Activated CD4-positive, alpha-beta T cell treated with anti-CD3 and anti-CD28 coated beads, Interleukin-10, Interleukin-2, amounts not matched to agents 100 ng/mL and 50 ng/mL, durations not matched to agents 16 hours and 8 hours (primary cell): ENCODE results near the gene LIPC.
A peak's percentile ranks its signal among the peaks of the same experiment; 100 is the strongest.

Source experiments
- DNase-seq: peaks from one replicate; pipeline ENCODE4 v3.0.0-alpha.2; 2020

The LIPC gene

DNA sequence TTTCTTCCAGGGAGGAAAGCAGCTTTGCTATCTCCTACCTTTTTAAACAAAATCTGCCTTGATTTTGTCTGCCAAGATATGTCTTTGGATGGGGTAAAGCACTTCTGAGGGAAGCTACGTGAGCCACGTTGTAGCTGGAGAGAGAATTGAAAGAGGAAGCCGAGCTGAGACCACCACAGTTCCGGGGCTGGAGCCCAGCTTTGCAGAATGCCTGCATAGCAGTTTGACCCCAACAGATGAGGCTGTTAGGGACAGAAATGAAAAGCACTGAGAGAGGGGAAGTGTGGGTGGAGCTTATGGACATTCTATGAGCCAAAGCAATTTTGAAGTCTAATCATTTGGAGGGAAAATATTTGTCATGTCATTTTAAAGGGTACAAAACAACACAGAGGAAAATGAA lies 45.4 kb downstream of the LIPC start:
- no peak for DNase-seq

DNA sequence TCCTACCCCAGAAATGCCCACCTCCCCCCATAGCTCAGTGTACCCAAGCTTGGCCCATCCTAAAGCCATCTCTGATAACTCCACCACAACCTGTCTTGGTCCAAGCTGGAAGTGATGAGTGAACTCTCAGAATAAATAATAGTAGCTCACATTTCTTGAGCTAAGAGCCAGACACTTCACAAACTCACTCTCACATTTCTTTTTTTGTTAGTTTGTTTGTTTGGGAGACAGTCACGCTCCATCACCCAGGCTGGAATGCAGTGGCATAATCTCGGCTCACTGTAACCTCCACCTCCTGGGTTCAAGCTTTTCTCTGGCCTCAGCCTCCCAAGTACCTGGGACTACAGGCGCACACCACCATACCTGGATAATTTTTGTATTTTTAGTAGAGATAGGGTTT lies 46.2 kb downstream of the LIPC start:
- DNase-seq = no peak

DNA sequence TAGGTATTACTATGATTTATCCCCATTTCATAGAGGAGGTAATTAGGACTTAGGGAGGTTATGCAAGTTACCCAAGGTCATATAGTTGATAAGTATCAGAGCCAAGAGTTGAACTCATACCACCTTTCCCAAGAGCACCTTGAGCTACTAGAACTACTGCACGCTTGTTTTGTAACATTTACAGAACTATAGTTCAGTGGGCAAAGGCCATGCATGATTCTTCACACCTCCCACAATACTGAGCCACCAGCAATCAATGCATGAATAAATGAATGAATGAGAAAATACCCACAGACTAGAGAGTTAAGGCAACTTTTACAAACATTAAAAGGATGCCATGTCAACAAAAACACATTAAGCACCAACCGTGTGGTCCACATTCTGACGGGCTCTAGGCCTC lies 46.8 kb downstream of the LIPC start:
- no peak for DNase-seq

DNA sequence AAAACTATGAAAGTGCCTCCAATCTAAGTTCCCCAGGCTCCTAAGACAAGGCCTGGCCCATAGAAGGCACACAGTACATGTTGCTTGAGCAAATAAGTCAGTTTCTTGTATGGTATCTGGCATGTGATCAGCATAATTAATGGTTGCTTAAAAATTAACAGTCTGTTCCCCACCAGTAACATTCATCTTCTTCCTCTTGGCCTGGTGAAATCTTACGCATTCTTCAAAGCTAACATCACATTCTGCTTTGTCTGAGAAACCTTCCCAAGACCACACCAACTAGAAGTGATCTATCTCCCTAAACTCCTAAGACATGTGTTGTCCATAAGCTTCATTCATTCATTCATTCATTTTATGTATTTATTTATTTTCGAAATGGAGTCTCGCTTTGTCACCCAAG lies 48.1 kb downstream of the LIPC start:
- DNase-seq = no peak

DNA sequence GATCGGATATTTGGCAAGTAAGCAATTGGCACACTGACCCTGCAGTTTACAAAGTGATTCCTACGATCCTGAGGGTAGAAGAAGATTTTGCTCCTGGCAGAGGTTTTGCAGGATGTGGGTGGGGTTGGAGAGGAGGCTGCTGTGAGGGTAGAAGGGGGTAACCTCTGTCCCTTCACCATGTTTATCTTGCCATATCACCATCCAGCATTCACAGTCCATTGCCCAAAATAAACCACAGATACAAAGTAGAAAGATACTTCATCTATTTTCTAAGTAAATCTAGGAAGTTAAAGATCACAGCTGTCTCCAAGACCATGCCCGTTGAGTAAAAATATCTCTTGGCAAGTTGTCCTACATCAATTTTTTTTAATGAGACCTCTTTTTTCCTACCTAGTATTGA lies 51.6 kb downstream of the LIPC start:
- no peak for DNase-seq

DNA sequence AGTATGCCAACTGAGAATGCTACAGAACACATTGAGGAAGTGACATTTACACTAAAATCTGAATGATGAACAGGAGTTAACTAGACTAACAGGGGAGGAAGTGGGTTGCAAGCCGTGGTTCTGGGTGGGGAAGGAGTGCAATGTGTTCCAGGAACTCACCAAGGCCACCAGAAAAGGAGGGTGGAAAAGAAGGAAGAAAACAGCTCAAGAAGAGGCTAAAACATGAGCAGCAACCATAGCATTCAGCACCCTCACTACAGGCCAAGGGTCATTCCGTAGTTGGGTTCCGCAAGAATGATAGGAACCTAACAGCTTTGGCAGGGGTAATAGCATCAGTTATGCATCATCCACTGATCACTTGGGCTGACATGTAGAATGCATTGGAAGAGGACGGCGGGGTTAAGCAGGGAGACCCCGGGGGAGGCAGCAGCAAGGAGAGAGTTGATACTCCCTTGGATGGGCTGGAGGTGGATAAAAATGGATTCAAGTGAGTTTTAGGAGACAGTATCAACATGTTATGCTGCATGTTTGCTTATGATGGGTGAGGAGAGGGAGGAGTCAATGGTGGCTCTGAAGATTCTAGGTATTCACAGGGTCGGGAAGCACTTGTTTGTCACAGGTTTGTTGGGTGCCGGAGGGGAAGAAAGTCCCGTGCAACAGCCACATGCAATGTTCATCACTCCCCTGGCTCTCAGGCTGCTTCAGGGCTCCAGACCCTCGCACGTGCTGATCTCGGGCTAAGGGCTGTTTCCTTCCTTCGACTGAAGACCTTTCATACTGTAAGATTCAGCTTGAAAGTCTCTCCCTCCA lies 53.2 kb downstream of the LIPC start:
- DNase-seq = peak; percentile 31

DNA sequence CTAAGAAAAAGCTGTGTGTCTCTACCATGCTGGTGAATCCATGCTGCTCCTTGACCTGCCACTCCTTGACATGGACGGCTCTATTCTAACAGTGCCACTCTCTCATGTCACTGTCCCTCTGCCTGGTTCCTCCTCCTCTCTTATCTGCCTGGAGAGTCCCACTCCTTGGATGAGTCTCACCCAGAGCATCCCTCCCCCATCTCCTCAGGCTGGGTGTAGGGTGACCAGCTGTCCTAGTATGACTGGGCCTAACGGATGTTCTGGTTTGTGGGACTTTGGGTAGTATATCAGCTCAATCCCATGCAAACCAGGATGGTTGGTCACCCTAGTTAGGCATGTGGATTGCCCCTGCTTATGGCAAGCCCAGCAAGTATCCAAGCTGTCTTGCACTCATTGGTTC lies 54.3 kb downstream of the LIPC start:
- DNase-seq = peak; percentile 49

DNA sequence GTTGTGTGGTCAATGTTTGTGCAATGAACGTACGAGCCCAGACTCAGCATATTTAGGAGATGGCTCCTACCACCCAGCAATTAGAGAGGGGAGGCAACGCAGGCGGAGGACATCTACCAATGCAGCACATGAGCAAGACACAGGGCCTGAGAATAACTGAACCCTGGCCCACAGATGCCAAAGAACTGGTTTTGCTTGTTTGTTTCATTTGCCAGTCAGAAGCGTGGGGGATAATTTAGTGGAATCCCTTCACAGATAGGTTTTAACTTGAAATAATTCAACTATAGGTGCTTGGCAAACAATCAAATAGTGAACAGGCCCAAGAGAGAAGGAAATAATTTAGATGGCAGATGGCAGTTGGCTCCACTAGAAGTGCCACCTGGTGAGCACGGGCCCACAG lies 54.8 kb downstream of the LIPC start:
- no peak for DNase-seq

DNA sequence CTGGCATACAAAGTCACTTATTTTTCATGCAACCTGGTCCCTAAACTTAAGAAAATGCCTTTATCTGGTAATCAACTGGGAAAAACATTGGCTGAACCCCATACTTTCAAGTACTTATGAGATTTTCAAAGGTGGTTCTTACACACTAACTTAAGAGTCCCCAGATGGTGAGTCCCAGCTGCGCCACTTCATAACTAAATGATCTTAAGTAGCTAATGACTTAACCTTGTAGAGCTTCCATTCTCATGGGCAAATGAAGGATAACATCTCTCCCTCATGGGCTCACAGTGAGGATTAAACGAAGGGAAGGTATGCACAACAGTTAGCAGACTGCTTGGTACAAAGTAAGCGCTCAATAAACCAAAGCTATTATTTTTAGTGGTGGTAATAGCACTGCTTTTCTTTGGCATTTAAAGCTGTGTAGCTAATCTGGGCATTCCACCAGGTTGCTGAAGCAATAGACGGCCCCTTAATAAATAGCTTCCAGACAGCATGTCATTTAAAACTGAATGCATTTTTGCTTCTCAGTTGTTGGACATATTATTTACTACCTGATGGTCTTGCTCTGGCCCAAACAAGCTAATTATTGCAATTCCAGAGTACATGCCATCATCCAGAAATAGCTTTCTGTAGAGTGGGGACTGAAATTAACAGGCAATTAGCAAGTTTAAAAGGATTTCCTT lies 55.4 kb downstream of the LIPC start:
- no peak for DNase-seq

DNA sequence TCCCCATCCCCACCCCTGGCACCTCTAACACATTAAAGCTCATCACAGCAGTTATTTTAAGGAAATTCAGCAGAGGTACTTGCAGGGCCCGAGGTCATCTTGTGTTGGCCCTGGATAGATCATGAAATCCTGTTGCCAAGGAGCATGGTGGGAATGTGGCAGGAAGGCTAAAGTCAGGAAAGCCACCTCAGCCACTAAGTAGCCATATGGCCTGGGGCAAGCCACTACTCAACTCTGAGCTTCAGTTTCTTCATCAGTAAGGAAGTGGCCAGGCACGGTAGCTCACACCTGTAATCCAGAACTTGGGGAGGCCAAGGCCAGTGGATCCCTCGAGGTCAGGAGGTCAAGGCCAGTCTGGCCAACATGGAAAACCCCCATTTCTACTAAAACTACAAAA lies 55.9 kb downstream of the LIPC start:
- no peak for DNase-seq

DNA sequence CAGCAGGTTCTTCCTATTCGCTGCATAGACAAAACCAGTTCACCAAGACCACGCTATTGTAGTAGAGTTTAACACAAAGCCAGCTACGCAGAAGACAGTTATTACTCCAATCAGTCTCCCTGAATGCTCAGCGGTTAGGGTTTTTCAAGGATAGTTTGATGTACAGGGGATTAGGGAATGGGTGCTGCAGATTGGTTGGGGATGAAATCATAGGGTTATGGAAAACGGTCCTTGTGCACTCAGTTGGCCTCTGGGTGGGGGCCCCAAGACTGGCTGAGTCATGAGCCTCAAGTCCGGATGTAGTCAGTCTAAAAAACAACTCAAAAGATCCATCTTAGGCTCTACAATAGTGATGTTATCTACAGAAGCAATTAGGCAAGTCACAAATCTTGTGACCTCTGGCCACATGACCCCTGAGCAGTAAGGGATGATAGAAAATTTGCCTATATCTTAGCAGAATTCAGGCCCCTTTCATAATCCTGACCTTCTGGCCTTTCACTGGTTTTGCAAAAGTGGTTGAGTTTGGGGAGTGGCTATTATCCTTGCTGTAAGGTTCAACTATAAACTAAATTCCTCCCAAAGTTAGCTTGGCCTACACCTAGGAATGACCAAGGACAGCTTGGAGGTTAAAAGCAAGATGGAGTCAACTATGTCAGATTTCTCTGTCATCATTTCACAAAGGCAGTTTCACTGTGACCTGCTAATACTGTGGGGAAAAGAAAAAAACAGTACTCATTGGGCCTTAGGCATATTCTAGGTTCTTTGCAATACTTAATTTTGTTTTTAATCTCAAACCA lies 57.7 kb downstream of the LIPC start:
- no peak for DNase-seq

DNA sequence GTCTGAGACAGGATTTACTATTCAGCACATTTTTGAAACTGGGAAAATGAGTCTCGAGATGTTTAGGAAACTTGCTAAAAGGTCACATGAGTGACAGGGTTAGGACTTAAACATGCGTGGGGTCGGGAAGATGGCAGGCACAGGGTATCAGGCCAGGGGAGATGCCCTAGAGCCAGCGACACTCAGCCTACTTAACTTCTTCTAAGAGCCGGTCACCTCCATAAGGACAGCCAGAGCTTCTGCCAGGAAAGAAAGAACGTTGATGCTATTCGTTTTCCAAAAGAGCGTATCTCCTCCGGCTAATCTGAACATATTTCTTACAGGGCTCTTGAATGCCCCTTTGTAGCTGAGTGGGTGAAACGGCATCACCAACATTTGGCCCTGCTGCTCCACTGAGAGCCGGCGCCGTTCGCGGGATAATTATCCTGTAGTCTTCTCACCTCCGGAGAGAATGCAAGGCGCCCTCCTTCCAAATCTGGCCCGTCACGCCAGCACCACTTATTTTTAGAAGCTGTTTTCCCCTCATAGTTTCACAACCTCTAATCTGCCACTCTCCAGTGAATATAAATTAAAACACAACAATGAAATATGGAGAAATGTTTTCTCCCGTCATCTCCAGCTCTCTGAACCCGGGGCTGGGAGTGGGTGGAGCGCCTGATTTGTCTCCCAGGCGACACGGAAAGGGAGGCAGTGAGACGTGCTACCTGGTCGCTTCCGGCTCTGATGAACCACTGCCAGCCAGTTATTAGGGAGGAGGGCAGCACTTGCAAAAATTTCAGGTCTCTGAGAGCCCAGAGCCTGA lies 58.5 kb downstream of the LIPC start:
- DNase-seq = no peak

DNA sequence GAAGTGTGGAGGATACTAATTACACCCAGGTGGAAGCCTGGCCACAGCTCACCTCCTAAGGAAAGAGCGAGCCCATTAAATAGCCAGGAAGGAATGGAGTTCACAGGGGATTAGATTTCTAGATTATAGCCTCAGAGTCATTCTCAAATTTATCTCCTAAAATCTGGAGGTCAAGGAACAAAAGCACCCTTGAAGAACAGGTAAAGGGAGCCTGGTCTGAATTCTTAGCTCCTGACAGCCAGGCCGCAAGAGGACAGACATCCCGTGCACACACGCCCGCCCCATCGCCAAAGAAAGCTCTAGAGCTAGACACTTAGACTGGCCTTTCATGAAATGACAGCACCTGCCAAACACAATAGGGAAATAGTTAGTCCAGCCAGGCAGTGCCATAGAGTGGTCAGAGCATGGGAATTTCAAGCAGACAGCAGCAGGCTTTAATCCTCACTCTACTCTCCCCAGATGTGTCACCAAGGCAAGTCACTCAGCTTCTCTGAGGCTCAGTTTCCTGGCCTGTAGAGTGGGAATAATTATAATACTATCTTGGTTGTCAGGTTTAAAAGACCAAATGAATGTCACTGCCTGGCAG lies 59.2 kb downstream of the LIPC start:
- DNase-seq = no peak

DNA sequence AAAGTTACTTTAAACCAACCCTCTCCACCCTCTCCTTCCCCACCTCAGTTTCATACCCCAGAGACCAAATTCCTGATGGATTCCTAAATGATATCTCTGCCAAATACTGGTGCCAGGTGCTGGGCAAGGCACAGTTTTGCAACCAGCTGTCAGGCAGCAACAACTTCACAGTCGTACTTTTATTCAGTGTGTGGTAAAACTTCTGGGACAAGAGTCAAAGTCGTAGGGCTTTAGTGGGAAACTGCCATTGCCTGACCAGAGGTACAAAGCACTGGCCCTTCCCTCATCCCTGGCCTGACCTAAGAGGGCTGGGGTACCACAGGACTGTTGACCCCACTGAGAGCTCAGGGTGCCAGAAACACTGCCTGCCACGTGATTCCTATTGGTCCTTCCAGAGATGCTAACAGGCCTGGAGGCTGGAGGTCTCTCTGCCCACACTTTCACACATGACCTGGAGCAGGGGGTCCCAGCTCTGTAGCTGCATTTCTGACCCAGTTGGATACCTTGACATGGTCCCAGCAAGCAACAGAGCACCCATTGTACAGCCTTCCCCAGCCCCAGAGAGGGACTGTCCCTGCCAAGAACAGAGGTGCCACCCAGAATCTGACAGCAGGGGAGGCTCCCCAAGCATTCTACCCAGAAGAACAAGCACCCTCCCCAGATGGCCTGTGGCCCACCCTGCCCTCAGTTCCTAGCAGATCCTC lies 59.9 kb downstream of the LIPC start:
- no peak for DNase-seq

DNA sequence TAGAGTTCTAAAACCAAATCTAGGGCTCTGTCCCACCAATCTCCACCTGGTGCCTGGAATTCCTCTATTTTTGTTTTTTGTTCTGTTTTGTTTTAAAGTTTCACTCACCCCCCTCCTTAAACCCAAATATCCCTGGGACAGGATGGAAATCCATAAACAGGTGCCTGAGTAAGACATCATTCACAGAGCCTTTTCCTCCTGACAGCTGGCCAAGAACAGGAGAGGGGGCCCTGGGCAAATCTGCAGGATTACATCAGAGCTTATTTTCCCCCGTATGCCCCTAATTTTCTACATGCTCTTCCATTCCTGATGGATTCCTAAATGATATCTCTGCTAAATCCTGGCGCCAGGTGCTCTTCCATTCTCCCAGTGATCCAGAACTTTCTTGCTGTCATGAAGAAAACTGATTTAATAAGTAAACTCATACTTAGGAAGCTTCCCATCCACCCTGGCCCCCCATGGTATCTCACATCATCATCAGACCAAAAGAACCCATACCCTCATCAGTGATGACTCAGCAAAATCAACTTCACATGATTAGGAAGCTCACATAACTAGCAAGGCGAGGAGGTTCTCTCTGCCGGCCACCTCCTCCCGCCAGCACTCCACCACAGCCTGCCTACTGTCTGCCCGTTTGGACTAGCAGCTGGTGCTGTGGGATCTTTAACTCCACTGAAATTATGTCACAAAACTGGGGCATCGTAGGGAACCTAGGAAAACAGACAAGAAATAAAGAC lies 61.0 kb downstream of the LIPC start:
- DNase-seq = no peak

DNA sequence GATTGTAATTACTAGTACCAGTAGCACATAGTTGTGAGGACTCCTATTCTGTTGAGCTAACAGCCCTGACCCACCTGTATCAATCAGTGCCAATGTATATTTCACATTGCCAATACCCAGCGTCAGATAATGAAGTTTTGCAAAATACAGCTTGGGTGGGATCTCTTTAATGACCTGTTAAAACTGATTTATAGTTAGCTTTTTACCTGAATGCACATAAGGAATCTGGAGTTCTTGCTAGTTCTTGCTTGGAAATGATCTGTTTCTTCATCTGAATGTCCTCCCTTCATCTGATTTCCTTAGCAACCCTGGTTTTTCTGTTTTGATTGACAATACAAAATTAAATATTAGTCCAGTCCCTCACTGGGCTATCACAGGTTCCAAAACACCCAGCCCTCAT lies 62.8 kb downstream of the LIPC start:
- no peak for DNase-seq

DNA sequence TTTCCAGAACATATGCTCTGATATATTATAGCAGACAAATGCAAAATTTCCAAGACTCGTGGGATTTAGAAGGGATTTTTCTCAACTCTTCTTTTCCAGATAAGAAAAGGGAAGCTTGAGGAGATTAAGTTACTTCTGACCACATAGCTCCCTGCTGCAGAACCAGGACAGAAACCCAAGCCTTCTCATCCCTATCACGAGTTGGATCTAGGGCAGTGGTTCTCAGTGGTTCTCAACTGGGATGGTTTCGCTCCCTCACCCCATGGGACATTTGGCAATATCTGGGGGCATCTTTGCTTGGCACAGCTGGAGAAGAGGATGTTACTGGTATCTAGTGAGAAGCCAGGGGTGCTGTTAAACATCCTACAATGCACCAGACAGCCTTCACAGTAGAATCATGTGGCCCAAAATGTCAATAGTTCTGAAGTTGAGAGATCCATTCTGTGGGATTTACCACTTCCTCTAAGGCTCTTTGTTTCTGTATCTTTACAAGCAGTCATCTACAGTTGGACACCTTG lies 64.2 kb downstream of the LIPC start:
- no peak for DNase-seq

DNA sequence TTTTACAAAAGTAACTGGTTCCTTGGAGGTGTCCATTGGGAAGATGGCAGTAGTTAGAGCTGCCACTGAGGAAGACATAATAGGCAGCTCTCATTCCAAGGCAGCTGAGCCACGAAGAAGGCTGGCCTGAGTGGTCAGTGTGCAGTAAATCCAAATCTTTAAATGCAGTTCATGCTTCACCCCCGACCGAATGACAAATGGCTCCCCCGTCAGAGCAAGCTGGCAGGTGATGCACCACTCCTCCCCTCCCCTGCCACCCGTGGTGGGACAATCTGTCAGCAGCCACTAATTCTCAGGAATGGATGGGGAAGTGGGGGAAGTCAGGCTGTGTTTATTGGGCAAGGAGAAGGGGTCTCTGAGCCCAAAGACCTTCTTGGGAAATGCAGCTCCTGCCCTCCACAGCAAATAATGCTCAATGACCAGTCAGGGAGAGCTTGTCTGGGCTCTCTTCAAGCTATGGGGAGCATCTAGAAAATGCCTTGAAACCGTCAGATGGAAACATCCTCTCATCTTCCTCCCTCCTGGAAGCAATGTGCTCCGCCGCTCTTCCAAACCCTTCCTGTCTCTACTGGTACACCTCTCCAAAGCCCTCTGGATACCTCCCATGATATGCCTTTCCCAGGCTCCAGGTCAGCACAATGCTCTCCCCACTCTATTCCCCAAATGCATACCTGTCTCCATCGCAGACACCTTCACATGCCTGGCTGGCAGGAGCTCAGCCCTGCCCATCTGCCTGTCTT lies 65.4 kb downstream of the LIPC start:
- no peak for DNase-seq

DNA sequence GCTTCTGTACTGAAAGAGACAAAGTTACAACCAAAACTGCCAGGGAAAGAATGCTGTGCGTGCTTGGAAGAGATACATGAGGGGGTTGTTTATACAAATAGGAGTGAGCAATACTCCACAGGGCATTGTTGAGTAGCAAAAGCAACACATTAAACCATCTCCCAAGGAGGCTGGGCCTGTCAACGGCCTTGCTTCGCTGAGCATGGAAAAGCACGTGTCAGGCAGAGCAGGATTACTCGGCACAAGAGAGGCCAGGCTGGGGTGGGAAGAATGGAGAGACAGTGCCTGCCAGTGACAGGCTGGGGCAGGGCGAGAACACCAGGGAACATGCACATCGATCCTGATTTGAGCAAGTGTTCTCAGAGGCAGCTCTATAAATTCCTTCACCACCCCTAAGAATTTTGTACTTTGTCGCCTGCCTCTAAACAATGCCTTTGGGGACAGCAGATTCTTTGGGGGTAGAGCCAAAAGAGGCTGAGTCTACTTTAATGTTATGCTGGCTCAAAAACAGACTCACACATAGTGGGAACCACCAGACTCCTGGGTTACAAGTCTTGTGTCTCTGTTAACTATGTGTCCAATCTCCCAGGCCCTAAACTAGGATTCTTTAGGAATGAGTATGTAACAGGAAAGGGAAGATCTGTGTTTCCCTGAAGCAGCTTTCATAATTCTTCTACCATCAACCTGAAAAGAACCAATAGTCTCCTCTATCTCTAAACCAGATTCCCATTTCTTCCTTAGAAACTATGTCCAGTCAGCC lies 67.2 kb downstream of the LIPC start:
- DNase-seq = no peak
